ENCODE measurements around the gene EHMT2.
A peak's percentile ranks its signal among the peaks of the same experiment; 100 is the strongest.
"Not testable (repeated sequence)": the region's sequence is repeated elsewhere in the genome, so short reads cannot be mapped to it uniquely, and the experiment has no call there.

EHMT2 gene

DNA sequence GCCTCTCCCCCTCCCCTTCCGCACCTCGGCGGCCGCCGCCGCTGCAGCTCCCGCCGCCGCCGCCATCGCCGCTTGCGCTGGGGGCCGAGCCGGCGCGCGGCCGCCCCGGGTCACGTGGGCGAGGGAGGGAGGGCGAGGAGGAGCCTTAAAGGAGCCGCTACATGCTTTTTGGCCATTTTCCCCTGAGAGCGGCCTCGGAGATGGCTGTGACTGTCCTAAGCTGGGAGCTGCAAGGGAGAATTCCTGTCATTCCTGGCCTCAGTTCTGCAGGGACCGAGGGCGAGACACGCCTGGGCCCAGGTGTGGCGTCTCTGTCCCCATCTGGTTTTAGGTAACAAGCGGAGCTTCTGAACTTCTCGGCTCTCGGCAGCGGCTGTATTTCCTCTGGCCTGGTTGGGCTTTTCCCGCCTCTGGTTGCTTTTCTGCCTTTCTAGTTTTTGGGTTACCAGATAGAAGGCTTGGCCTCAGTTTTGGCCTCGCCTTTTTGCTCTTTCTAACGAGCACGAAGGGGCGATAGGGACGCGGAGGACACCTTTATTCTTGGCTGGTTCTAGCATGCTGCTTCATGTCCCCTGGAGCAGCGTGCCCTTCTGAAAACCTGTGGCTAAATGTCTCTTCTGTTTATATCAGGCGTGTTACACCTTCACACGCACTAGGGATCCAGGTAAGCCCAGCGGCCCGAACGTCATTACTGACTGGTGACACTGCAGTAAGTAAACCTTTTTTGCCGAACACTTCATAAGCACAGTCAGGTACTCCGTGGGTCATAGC lies at the start of gene EHMT2:
EHMT2 (minus strand) TSS at position 87 of the 771 bp plus-strand sequence; CDS start at position 66, 21 bp downstream.
- peak; percentile 86 for DNase-seq (ENCODE audit: low spot score)

DNA sequence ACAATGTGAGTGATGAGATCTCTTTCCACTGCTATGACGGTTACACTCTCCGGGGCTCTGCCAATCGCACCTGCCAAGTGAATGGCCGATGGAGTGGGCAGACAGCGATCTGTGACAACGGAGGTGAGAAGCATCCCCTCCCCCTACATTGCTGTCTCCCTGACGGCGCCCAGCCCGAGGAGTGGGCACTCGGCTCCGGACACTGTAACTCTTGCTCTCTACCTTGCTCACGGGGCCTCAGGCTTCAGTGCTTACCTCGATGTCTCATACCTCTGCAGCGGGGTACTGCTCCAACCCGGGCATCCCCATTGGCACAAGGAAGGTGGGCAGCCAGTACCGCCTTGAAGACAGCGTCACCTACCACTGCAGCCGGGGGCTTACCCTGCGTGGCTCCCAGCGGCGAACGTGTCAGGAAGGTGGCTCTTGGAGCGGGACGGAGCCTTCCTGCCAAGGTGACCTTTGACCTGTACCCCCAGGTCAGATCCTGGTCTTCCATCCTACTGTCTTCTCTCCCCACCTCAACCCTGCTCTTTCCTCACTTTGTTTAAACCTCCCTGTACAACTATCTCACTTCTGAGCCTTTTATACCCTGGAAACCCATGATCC lies 49.7 kb upstream of the EHMT2 start:
- no peak for DNase-seq (ENCODE audit: low spot score)

DNA sequence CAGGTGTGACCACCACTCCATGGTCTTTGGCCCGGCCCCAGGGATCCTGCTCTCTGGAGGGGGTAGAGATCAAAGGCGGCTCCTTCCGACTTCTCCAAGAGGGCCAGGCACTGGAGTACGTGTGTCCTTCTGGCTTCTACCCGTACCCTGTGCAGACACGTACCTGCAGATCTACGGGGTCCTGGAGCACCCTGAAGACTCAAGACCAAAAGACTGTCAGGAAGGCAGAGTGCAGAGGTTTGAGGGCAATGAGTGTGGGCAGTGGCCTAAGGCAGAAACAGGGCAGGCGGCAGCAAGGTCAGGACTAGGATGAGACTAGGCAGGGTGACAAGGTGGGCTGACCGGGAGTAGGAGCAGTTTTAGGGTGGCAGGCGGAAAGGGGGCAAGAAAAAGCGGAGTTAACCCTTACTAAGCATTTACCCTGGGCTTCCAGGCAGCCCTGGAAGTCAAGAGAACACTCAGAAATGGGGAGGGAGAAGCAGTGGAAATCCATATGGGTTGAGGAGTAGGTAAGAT lies 48.9 kb upstream of the EHMT2 start:
- DNase-seq (ENCODE audit: low spot score): no peak

DNA sequence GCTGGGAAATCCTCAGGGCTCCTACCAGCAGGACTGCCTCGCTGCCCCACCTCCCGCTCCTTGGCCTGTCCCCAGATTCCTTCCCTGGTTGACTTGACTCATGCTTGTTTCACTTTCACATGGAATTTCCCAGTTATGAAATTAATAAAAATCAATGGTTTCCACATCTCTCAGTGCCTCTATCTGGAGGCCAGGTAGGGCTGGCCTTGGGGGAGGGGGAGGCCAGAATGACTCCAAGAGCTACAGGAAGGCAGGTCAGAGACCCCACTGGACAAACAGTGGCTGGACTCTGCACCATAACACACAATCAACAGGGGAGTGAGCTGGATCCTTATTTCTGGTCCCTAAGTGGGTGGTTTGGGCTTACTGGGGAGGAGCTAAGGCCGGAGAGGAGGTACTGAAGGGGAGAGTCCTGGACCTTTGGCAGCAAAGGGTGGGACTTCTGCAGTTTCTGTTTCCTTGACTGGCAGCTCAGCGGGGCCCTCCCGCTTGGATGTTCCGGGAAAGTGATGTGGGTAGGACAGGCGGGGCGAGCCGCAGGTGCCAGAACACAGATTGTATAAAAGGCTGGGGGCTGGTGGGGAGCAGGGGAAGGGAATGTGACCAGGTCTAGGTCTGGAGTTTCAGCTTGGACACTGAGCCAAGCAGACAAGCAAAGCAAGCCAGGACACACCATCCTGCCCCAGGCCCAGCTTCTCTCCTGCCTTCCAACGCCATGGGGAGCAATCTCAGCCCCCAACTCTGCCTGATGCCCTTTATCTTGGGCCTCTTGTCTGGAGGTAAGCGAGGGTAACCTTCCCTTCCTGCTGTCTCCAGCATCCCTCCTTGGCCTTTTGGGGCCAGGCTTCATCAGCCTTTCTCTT lies 48.2 kb upstream of the EHMT2 start, which contains the start of gene CFB:
CFB (plus strand) TSS at position 589 of the 863 bp plus-strand sequence; CDS start at position 716, 127 bp downstream.
- DNase-seq (ENCODE audit: low spot score): peak; percentile 77

DNA sequence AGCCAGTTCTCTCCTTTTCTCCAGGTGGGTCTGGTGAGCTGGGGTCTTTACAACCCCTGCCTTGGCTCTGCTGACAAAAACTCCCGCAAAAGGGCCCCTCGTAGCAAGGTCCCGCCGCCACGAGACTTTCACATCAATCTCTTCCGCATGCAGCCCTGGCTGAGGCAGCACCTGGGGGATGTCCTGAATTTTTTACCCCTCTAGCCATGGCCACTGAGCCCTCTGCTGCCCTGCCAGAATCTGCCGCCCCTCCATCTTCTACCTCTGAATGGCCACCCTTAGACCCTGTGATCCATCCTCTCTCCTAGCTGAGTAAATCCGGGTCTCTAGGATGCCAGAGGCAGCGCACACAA lies 47.6 kb upstream of the EHMT2 start:
- DNase-seq (ENCODE audit: low spot score): no peak

DNA sequence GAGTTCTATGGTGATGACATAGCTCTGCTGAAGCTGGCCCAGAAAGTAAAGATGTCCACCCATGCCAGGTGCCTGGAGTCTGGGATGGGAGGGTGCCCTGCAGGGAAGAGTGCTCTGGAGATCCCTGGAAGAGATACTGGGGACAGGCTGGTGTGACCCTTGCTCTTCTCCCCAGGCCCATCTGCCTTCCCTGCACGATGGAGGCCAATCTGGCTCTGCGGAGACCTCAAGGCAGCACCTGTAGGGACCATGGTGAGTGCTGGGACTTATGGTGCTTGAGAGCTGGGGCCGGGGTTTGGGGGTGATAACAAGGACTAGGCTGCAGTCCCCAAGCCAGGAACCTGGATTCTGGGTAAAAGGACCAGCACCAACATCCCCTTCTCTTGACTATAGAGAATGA lies 46.2 kb upstream of the EHMT2 start:
- DNase-seq (ENCODE audit: low spot score): no peak

DNA sequence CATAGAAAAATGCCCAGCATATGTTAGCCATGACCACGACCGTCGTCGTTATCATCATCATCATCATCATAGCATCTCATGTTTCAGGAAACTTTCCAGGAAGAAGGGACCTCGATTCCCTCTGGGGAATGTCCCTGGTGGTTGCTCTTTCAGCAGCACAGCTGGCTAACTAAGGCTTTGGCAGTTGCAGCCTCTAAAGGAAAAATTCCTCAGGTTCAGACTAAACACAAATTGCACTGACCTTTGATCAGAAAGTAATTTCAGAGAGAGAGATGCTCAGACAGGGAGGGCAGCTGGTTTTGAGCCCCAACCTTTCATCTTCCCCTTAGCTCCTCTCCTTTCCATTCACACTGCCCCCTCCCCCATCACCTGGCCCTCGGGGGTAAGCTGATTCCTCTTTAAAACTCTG lies 42.8 kb upstream of the EHMT2 start:
- DNase-seq (ENCODE audit: low spot score): no peak

DNA sequence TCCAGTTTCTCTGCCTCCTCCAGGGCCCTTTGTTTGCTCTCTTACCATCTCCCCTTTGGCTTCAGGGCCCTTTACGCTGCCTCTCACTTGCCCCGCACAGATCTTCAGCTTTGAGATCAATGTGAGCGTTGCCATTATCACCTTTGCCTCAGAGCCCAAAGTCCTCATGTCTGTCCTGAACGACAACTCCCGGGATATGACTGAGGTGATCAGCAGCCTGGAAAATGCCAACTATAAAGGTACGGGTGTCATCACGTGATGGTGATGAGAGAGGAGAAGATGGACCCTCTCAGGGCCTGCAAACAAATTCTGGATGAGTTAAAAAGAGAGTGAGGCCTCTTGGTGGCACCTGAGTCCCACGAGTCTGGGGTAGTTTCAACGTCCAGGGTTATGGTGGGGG lies 38.3 kb upstream of the EHMT2 start:
- DNase-seq (ENCODE audit: low spot score): no peak

DNA sequence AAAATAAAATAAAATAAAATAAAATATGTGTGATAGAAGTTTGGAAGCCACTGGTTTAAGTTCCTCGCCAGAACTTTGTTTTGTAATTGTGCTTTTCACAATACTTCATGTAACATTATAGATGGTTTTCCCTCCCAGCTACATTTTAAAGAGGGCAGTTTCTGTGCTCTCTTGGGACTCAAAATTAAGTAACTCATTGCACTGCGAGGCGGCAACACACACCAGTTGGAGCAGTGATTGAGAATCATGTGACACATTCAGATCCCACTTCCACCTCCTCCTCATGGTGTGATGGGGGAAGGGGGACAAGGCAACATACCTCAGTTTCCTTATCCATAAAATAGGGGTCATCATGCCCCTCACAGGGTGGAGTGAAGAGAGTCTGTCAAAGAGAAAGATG lies 37.5 kb upstream of the EHMT2 start:
- no peak for DNase-seq (ENCODE audit: low spot score)

DNA sequence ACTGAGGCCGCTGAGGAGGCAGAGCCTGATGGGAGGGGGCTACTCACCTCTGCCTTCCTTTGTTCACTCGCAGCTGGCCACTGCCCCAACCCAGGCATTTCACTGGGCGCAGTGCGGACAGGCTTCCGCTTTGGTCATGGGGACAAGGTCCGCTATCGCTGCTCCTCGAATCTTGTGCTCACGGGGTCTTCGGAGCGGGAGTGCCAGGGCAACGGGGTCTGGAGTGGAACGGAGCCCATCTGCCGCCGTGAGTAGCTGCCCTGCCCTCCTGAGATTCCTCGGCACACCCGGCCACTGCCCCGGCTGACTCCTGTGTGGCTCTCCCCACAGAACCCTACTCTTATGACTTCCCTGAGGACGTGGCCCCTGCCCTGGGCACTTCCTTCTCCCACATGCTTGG lies 36.0 kb upstream of the EHMT2 start:
- DNase-seq (ENCODE audit: low spot score): no peak

DNA sequence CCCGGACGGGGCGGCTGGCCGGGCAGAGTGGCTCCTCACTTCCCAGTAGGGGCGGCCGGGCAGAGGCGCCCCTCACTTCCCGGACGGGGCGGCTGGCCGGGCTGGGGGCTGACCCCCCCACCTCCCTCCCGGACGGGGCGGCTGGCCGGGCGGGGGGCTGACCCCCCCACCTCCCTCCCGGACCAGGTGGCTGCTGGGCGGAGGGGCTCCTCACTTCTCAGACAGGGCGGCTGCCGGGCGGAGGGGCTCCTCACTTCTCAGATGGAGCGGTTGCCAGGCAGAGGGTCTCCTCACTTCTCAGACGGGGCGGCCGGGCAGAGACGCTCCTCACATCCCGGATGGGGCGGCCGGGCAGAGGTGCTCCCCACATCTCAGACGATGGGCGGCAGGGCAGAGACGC lies 34.6 kb upstream of the EHMT2 start:
- DNase-seq (ENCODE audit: low spot score): not testable (repeated sequence)

DNA sequence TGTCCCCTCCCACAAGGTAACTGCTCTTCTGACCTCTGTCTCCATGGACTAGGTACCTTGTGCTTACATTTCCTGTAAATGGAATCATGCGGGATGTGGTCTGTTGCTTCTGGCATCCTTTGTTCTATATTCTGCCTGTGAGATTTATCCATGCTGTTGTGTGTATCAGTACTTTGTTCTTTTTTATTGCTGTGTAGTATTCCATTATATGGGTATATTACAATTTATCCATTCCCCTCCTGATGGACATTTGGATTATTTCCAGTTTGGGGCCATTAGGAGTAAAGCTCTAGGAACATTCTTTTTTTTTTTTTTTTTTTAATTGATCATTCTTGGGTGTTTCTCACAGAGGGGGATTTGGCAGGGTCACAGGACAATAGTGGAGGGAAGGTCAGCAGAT lies 33.5 kb upstream of the EHMT2 start:
- no peak for DNase-seq (ENCODE audit: low spot score)

DNA sequence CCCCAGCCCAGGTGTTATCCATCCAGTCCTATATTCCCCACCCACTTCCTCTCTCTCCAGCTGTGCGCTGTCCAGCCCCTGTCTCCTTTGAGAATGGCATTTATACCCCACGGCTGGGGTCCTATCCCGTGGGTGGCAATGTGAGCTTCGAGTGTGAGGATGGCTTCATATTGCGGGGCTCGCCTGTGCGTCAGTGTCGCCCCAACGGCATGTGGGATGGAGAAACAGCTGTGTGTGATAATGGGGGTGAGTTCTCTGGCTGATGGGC lies 31.1 kb upstream of the EHMT2 start:
- DNase-seq (ENCODE audit: low spot score): no peak

DNA sequence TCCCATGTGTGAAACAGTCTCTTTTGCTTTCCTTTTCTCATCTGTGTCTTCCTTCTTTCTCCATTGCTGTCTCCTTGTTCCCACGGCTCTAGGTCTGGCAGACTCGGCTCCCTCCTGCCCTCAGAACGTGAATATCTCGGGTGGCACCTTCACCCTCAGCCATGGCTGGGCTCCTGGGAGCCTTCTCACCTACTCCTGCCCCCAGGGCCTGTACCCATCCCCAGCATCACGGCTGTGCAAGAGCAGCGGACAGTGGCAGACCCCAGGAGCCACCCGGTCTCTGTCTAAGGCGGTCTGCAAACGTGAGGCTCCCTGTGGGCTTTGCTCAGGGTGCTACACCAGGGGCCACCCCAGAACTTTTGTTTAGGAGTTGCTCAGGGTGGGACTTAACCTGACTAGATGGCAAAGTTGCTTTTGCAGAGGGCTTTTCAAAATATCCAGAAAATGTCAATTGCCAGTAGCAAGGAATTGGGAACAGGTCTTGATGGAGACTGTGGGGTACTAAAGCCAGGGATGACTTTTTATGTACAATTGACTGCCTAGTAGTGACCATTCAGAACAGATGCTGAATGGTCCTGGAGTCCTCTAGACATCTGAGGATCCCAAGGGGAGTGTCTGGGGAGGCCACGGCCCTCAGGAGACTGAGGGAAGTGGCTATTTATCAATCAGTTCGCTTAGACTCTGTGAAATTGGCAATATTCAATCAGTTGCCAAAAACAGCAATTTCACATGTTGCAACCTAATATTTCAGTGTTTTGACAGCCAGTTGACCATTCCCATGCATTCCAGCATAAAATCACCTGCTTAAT lies 30.6 kb upstream of the EHMT2 start:
- DNase-seq (ENCODE audit: low spot score): no peak

DNA sequence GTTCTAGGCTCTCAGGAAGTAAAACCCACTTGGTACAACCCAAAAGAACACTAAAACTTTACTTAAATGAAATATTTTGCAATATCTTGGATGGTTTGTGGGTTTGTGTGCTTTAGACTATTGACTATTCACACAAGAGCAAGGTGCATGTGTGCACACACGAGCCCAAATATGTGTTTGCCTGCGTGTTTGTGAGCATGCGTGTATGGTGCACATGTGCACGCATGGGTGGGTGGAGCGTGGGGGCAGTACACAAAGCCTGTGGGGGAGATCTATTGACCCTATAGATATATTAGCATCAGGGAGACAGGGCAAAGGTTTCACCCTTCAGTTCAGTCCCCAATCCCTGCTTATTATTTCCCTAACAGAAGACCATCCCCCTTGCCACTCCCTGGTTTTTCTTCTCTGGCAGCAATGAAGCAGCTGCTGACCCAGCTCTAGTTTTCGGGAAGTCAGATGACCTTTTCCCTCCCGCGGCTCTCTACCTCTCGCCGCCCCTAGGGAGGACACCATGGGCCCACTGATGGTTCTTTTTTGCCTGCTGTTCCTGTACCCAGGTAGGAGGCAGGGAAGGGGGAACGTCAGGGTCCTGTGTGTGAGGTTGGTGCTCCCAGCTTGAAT lies 29.9 kb upstream of the EHMT2 start, which contains the start of gene C2:
C2 (plus strand) TSS at position 476 of the 621 bp plus-strand sequence; CDS start at position 512, 36 bp downstream.
- DNase-seq (ENCODE audit: low spot score): no peak

DNA sequence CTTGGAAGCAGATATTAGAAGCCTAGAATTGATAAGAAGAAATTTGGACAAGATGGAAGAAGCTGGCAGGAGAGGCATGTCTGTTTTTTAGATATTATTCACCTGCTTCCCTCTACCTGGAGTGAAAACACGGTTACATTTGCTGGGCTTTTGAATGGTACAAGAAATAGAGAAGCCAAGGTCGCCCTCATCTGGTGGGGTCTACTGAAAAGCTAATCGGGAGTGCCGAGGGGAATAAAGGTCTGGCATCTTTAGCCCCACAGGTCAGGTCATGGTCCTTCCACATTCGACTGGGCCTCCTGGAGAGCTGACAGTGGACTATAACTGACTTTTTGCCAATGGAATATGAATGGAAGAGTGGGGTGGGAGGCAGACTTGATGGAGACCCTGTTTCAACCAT lies 25.4 kb upstream of the EHMT2 start:
- peak; percentile 52 for DNase-seq (ENCODE audit: low spot score)

DNA sequence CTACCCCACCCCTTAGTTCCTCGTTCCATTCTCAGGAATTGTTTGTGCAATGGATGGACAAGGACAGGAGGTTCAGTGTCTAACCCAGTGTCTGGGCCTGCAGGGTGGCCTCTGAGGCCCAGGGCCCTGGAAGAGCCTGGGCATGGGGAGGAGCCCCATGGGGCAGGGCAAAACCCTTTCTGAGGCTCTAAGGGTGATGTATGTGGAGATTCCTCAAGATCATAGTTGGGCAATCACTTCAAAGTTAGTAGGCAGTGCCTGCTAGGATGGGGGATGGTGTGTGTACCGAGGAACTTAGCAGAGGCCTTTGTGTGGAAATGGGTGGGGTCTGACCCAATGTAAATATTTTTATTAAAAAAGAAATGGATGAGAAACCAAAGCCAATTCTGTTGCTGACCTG lies 23.3 kb upstream of the EHMT2 start:
- DNase-seq (ENCODE audit: low spot score): no peak

DNA sequence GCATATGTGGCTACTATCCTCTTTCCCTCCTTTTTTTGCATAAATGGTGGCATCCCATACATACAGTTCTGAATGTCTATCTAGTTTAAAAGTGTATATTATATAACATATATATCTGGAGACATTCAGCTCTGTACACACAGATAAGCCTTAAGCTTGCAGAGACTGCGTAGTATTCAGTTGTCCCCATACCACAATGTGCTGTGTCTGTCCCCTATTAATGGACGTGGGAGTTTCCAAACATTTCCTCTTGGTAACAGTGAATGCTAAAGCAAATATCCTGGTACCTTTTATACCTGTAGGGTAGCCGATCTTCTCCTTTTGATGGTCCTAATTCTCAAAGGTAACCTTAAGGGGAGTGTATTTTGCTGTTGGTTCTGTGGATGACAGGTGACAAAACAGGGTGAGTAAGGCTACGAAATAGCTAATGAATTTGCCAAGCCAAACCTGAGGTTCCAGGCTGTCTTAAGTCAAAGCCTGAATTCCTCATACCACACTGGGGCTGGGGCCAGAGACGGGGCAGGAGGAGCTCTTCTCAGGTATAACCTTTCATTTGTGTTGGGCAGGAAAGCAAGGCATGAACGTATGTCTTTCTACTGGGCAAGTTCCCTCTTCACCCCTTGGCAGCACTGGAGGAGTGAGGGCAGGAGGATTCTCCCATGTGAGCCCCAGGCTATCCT lies 22.3 kb upstream of the EHMT2 start:
- no peak for DNase-seq (ENCODE audit: low spot score)

DNA sequence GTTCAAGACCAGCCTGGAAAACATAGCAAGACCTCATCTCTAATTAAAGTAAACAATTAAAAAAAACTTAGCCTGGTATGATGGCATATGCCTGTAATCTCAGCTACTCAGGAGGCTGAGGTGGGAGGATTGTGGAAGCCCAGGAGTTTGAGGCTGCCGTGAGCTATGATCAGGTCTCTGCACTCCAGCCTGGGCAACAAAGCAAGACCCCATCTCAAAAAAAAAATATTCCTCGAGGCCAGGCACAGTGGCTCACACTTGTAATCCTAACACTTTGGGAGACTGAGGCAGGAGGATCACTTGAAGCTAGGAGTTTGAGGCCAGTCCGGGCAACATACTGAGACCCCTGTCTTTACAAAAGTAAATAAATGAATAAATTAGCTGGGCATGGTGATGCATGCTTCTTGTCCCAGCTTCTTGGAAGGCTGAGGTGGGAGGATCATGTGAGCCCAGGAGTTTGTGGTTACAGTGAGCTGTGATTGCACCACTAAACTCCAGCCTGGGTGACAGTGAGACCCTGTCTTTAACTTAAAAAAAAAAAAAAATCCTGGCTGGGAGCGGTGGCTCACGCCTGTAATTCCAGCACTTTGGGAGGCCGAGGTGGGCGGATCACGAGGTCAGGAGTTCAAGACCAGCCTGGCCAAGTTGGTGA lies 20.7 kb upstream of the EHMT2 start:
- no peak for DNase-seq (ENCODE audit: low spot score)

DNA sequence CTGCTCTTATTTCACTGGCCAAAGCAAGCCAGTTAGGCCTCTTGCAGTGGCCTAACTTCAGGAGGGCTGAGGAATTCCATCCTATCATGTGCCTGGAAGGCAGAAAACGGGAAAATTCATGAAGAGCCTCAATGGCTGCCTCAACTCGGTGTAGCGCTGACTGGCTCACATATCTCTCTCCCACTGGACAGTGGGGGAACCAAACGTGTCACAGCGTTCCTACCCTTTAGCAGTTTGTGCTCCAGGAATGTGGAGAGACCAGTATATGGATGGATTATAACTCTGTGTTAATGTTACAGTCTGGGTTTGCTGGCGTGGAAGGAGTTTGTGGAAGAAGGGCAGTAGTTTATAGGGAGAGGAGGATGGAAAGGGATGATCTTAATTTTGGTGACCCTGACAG lies 18.3 kb upstream of the EHMT2 start:
- DNase-seq (ENCODE audit: low spot score): no peak

All from iPS-NIHi11 (cell line).